Loucy (cell line): ENCODE results near the gene RGS7BP.

ENCODE experiments used
- H2AFZ ChIP-seq: fragments of 200-600 bp; sonication (generic); 2 replicates; pipeline ENCODE4 v1.6.0; 2016; ENCODE audit warnings: antibody characterized with exemption, mild to moderate bottlenecking, low read length, moderate library complexity
- H3F3A ChIP-seq: fragments of 200-600 bp; 2 replicates; pipeline ENCODE4 v1.6.0; 2016; ENCODE audit warnings: antibody characterized with exemption, low read depth, mild to moderate bottlenecking
- H3K27me3 ChIP-seq: fragments of 200-600 bp; sonication (generic); 2 replicates; pipeline ENCODE4 v1.6.1; 2014; ENCODE audit warnings: low read length, mild to moderate bottlenecking; ENCODE audit not compliant: insufficient read depth, poor library complexity, severe bottlenecking
- H3K36me3 ChIP-seq: fragments of 200-600 bp; sonication (generic); 2 replicates; pipeline ENCODE4 v1.6.1; 2016; ENCODE audit warnings: low read length; ENCODE audit not compliant: insufficient read depth
- H3K4me1 ChIP-seq: fragments of 200-600 bp; sonication (generic); 2 replicates; pipeline ENCODE4 v1.5.1; 2014; ENCODE audit warnings: low read length, mild to moderate bottlenecking; ENCODE audit not compliant: insufficient read depth, poor library complexity, severe bottlenecking
- H3K4me2 ChIP-seq: fragments of 200-600 bp; sonication (generic); 2 replicates; pipeline ENCODE4 v1.6.0; 2014; ENCODE audit warnings: antibody characterized with exemption, low read length, low read depth, mild to moderate bottlenecking; ENCODE audit not compliant: poor library complexity, severe bottlenecking
- H3K4me3 ChIP-seq: fragments of 200-600 bp; sonication (generic); 2 replicates; pipeline ENCODE4 v1.5.1; 2014; ENCODE audit warnings: low read length, mild to moderate bottlenecking, mixed read lengths; ENCODE audit not compliant: poor library complexity, severe bottlenecking
- H3K79me2 ChIP-seq: fragments of 200-600 bp; sonication (generic); 2 replicates; pipeline ENCODE4 v1.6.1; 2014; ENCODE audit warnings: low read length; ENCODE audit not compliant: insufficient read depth
- H3K9ac ChIP-seq: fragments of 200-600 bp; sonication (generic); 2 replicates; pipeline ENCODE4 v1.6.0; 2014; ENCODE audit warnings: mild to moderate bottlenecking, low read depth, low read length, moderate library complexity; ENCODE audit not compliant: poor library complexity, severe bottlenecking
- H3K9me2 ChIP-seq: fragments of 200-600 bp; sonication (generic); replicated peaks from 2 replicates; pipeline ENCODE4 v1.6.1; 2016; ENCODE audit warnings: low read depth, low read length, mixed read lengths
- H3K9me3 ChIP-seq: fragments of 200-600 bp; sonication (generic); 2 replicates; pipeline ENCODE4 v1.6.1; 2014; ENCODE audit warnings: mild to moderate bottlenecking, antibody characterized with exemption, low read length, low read depth; ENCODE audit not compliant: insufficient read depth
- H4K20me1 ChIP-seq: fragments of 200-600 bp; sonication (generic); 2 replicates; pipeline ENCODE4 v1.6.0; 2014; ENCODE audit warnings: antibody characterized with exemption, low read length, mild to moderate bottlenecking; ENCODE audit not compliant: insufficient read depth, poor library complexity, severe bottlenecking
- CTCF ChIP-seq: fragments of 200-600 bp; sonication (generic); conservative IDR thresholded peaks from 2 replicates; pipeline ENCODE4 v1.5.1; 2014; ENCODE audit warnings: mild to moderate bottlenecking, antibody characterized with exemption, low read length
- EZH2phosphoT487 ChIP-seq: fragments of 200-600 bp; IDR thresholded peaks from 2 replicates; pipeline ENCODE4 v1.6.1; 2018; ENCODE audit warnings: antibody characterized with exemption, mild to moderate bottlenecking, moderate library complexity, borderline replicate concordance

RGS7BP gene

GRCh38 chr5:64576250-64576649 lies 70.4 kb downstream of the RGS7BP start:
- Histone ChIP-seq H3K9me2 (no peaks in the 10 kb centered on the region), H3K4me1 (no peaks in the 10 kb centered on the region), H4K20me1 (no peaks in the 10 kb centered on the region), H3K4me2 (no peak overlapping the region), H3K79me2 (no peaks in the 10 kb centered on the region), H3K9ac (no peak overlapping the region), H2AFZ (no peak overlapping the region), H3K4me3 (no peak overlapping the region), H3K36me3 (no peaks in the 10 kb centered on the region), H3K27me3 (no peaks in the 10 kb centered on the region), H3F3A (no peaks in the 10 kb centered on the region), H3K9me3 (no peaks in the 10 kb centered on the region)
- TF ChIP-seq EZH2phosphoT487 (no peak), CTCF (no peak)

GRCh38 chr5:64585646-64586045 lies 79.8 kb downstream of the RGS7BP start:
- no peaks in the 10 kb centered on the region for H4K20me1 ChIP-seq
- no peak overlapping the region for H2AFZ ChIP-seq
- no peaks in the 10 kb centered on the region for H3K9me3 ChIP-seq
- H3K9ac ChIP-seq: no peak overlapping the region
- no peaks in the 10 kb centered on the region for H3K4me1 ChIP-seq
- H3K4me2 ChIP-seq: no peak overlapping the region
- H3K4me3 ChIP-seq: no peak overlapping the region
- H3K9me2 ChIP-seq: no peaks in the 10 kb centered on the region
- no peak for TF ChIP-seq EZH2phosphoT487
- no peak for TF ChIP-seq CTCF
- H3F3A ChIP-seq: no peaks in the 10 kb centered on the region
- no peaks in the 10 kb centered on the region for H3K36me3 ChIP-seq
- H3K79me2 ChIP-seq: no peaks in the 10 kb centered on the region
- no peaks in the 10 kb centered on the region for H3K27me3 ChIP-seq

- H3K79me2 ChIP-seq: no peaks in the 10 kb centered on the region
- no peaks in the 10 kb centered on the region for H3K27me3 ChIP-seq
- H3K36me3 ChIP-seq: no peaks in the 10 kb centered on the region
- H3K9me2 ChIP-seq: no peaks in the 10 kb centered on the region
- H3F3A ChIP-seq: no peaks in the 10 kb centered on the region
- TF ChIP-seq CTCF (no peak), EZH2phosphoT487 (no peak)
- H2AFZ ChIP-seq: no peak overlapping the region
- H3K4me1 ChIP-seq: no peaks in the 10 kb centered on the region
- H3K9ac ChIP-seq: no peak overlapping the region
- H4K20me1 ChIP-seq: no peaks in the 10 kb centered on the region
- H3K4me3 ChIP-seq: no peak overlapping the region
- no peak overlapping the region for H3K4me2 ChIP-seq
- no peaks in the 10 kb centered on the region for H3K9me3 ChIP-seq
Measured at GRCh38 chr5:64587370-64587769, 81.6 kb downstream of the RGS7BP start.
